Measurements from ENCODE around the gene CORO2B.

The CORO2B gene

GRCh38 chr15:68554721-68555678, 23.8 kb upstream of the CORO2B start:
- DNase-seq: no peak

- no peak for DNase-seq
Measured at GRCh38 chr15:68555679-68556037, 23.1 kb upstream of the CORO2B start.

GRCh38 chr15:68556139-68556990, 22.4 kb upstream of the CORO2B start:
- DNase-seq: no peak

- DNase-seq: no peak
Measured at GRCh38 chr15:68557469-68558317, 21.1 kb upstream of the CORO2B start.

- DNase-seq: no peak
Measured at GRCh38 chr15:68558318-68559305, 20.2 kb upstream of the CORO2B start.

DNA sequence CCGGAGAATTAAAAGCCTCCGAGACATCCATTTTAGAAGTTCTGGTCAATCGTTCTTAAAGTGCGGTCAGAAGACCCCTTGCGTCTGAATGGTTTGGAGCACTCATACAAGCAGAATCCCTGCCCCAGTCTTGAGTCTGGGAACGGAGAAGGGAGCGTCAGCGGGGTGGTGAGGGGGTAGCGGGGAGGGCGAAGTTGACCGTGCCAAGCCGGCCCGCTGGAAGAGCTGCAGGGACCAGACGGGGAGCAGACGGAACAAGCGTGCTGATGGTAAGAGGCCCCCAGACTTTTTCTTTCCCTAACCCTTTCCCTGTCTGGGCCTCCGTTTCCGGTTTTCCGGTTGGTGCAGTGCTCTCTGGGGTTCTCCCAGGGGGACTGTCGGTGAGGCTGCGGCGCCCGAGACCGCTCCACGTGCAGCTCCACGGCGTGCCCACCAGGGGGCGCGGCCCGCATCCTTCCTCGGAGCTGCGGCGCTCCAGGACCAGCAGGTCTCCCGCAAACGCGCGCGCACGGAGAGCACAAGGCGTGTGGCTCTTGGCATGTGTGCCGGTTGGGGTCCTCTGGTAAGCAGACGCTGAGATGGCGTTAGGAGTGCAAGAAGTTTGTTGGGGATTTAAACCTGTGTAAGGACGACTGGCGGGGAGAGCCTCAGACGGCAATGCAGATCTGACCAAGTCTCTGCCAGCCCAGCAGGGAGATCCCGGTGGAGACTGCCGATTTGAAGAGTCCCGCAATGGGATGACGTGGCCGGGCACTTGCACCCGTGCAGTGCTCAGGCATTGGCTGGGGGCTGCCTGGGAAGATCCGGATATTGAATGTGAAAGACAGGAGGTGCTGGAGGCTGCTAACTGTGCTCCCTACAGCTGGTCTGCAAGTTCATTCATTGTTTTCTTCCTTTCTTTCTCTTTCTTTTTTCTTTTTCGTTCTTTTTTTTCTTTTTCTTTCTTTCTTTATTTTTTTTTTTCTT, 19.2 kb upstream of the CORO2B start:
- DNase-seq: peak; percentile 56 to 84

GRCh38 chr15:68560501-68561113, 18.2 kb upstream of the CORO2B start:
- DNase-seq: no peak

- no peak for DNase-seq
Measured at GRCh38 chr15:68561171-68561900, 17.5 kb upstream of the CORO2B start.

GRCh38 chr15:68561901-68562300, 16.9 kb upstream of the CORO2B start:
- DNase-seq: no peak

GRCh38 chr15:68564173-68564572, 14.6 kb upstream of the CORO2B start:
- no peak for DNase-seq

- DNase-seq: no peak
Measured at GRCh38 chr15:68565234-68565633, 13.6 kb upstream of the CORO2B start.

DNA sequence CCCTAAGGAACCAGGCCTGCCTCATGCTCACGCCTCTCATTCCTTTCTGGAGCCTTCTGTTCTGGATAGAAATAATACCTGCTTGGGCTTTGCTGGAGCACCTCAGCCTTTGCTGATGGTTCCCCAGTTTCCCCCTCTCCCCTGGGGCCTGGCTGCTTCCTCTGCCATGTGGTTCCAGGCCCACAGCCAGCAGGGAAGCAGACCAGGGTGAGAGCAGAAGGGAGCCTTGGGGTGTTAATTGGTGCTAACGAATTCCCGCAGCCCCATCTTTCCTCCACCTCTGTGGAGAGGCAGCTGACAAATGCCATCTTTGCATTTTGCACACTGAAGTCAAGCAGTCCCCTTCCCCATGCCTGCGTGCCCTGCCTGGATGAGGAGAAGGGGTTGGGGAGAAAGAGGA, 13.1 kb upstream of the CORO2B start:
- no peak for DNase-seq

DNA sequence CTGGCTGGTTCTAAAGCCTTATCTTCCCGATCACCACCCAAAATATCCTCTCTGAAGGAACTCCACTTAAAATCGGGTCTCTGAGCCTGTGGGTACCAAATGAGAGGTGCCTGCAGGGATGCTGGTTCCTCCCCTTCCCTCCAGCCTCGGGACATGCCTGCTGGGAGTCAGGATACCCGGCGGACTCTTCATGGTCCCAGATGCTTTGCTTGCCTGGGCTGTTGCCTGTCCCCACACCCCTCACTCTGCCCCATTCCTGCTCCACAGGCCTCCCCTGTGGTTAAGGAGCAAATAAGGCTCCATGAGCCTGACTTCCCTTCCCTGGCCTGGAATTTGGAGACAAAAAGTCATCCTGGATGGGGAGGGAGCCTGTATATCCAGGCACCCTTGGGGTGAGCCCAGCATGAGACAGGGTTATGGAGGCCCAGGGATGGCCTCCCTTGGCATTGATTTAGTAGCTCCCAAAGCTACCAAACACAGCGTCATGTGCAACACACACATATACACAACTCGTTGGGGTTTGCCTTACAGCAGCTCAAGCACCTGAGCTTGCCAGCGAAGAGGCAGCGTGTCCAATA, 12.3 kb upstream of the CORO2B start:
- no peak for DNase-seq

DNA sequence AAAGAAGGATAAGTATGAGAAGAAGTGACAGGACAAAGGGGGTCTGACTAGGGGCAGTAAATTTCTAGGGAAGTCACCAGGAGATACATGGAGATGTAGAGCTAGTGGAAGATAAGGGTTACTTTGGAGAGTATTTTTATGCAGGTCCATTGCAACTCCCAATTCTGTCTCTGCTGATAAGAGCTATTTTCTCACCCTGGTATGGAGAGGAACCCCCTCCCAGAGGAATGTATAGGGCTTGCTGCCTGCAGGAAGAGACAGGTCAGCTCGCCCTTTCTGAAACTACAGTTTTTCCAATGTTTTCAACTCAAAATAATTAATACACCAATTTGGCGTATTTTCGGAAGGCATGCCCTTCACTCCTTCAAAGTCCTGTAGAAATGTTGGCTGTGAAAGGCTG, 11.4 kb upstream of the CORO2B start:
- no peak for DNase-seq

GRCh38 chr15:68570974-68571373, 7.8 kb upstream of the CORO2B start:
- DNase-seq: no peak

- no peak for DNase-seq
Measured at GRCh38 chr15:68571582-68571981, 7.2 kb upstream of the CORO2B start.

DNA sequence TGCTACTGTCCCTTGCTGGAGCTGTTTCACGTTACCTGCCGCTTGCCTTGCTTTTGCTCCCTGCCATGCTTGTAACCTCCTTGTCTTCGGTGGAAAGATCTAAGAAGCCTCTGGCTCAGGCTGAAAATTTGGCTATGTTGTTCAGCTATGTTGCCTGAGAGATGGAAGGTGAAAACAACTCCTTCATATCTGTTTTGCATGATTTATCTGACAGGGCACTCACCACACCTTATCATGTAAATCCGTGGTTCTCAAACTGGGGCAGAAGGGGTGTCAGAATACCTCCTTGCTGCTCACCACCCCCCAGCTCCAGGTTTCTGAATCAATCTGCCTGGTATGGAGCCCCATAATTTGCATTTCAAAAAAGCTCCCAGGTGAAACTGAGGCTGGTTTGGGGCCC, 6.5 kb upstream of the CORO2B start:
- DNase-seq: no peak

GRCh38 chr15:68572921-68573320, 5.9 kb upstream of the CORO2B start:
- no peak for DNase-seq

- DNase-seq: no peak
Measured at GRCh38 chr15:68574046-68574445, 4.7 kb upstream of the CORO2B start.

All from SW 1271 (cell line).